ENCODE results near the gene CLIC4. TPM values are rescaled to one million over a fixed set of nuclear protein-coding genes. Genes with fewer than 3 reads are reported as not detected.

CLIC4 gene
- total RNA-seq, 1 donor from 2014 or later: 325 TPM

DNA sequence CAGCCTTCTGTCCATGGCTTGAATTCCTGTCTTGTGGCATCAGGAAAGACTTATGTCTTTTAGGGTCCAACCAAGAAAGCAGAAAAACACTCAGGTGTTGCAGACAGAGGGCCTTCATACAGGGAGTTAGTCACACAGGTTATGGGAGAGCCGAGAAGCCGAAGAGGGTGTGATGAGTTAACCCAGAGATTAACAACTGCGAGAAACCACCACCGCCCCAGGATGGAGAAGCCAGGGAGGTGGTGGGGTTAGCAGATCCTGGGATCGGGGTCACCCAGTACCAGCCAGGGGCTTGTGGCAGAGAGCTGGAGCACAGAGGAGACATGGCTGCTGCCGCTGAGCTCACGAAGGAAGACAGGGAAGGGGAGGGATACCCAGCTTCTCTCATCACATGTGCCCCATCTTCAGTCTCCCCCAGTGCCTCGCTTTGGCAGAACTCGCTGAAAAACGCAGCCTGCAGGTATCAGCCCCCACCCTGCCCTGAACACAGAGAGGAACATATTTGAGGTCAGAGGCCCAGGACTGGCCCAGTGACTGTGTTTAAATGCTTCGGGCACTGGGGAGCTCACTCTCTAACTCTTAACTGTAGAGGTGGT is 126.2 kb downstream of the CLIC4 start:
- Histone ChIP-seq H3K4me3 (no peak overlapping the region), H3K27ac (replicated peaks) (no peak overlapping the region), H3K27me3 (ENCODE audit: low read depth) (peaks cover 76% of the 10 kb centered on the region), H3K36me3 (no peaks in the 10 kb centered on the region), H3K9me3 (replicated peaks) (no peaks in the 10 kb centered on the region), H3K4me1 (no peaks in the 10 kb centered on the region)
- TF ChIP-seq, protein P1, sequence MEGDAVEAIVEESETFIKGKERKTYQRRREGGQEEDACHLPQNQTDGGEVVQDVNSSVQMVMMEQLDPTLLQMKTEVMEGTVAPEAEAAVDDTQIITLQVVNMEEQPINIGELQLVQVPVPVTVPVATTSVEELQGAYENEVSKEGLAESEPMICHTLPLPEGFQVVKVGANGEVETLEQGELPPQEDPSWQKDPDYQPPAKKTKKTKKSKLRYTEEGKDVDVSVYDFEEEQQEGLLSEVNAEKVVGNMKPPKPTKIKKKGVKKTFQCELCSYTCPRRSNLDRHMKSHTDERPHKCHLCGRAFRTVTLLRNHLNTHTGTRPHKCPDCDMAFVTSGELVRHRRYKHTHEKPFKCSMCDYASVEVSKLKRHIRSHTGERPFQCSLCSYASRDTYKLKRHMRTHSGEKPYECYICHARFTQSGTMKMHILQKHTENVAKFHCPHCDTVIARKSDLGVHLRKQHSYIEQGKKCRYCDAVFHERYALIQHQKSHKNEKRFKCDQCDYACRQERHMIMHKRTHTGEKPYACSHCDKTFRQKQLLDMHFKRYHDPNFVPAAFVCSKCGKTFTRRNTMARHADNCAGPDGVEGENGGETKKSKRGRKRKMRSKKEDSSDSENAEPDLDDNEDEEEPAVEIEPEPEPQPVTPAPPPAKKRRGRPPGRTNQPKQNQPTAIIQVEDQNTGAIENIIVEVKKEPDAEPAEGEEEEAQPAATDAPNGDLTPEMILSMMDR (IDR thresholded peaks at IDR 0.05; ENCODE audit: borderline replicate concordance): no peak
- no peak for DNase-seq
- intact Hi-C loops (cut with micrococcal nuclease): no loop called here

DNA sequence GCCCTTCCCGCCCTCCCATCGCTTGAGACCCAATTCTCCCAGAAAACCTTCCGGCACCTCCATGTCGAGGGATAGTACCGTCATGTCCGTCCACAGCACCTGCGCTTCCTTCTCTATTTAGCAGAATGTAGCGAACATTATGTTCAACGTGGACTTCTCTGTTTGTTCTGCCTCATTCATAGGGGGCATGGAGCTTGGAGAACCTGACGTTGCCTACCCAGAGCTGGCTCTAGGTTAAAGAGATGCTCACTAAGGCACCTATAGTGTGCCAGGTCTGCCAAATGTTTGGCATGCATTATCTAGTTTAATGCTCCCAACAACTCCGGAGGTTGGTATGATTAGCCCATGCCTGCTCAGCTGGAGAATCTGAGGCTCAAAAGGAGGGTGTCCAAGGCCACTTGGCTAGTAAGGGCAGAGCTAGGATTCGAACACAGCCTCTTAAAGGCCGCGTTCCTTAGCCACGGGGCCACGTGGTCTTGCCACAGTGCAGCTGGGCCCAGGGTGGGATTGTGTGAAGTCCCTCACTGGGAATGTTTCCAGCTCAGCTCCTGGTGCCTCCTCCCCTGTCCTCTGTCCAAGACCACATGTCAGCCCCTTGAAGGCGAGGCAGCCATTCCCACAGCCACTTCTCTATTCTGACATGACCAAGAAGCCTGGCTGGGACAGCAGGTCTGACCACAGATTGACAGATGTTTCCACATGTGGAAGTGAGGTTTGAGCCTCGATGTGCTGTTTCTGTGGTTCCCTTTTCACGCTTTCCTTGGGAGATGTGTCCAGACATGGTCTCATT is 127.0 kb downstream of the CLIC4 start:
- TF ChIP-seq, protein P1 (IDR thresholded peaks at IDR 0.05; ENCODE audit: borderline replicate concordance): no peak
- H3K27me3 ChIP-seq (ENCODE audit: low read depth): peaks cover 72% of the 10 kb centered on the region
- no peak for DNase-seq

DNA sequence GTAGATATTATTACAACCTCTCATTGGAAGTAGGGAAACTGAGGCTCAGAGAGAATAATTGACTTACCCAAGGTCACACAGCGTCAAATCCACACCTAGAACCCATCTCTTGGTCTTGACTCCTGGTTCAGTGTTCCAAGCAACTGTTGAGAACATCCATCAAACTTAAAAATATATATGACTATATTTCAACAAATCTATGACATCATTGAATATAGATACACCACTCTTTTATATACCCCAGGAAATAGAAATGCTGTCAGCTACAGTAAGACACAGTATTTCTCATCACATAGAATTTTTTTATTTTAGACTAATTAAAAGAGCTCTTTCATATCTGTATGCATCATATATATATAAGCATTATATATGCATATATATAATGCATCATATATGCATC is 127.9 kb downstream of the CLIC4 start:
- Histone ChIP-seq H3K4me3 (no peak overlapping the region), H3K4me1 (no peaks in the 10 kb centered on the region), H3K27ac (replicated peaks) (no peak overlapping the region), H3K9me3 (replicated peaks) (no peaks in the 10 kb centered on the region), H3K27me3 (ENCODE audit: low read depth) (peaks cover 71% of the 10 kb centered on the region), H3K36me3 (no peaks in the 10 kb centered on the region)
- no peak for DNase-seq
- intact Hi-C loops (cut with micrococcal nuclease): no loop called here
- TF ChIP-seq, protein P1 (IDR thresholded peaks at IDR 0.05; ENCODE audit: borderline replicate concordance): no peak

More for the DNA sequence above, 127.0 kb downstream of the CLIC4 start:
- H3K9me3 ChIP-seq (replicated peaks): no peaks in the 10 kb centered on the region
- H3K4me1 ChIP-seq: no peaks in the 10 kb centered on the region
- H3K27ac ChIP-seq (replicated peaks): no peak overlapping the region
- no peak overlapping the region for H3K4me3 ChIP-seq
- no peaks in the 10 kb centered on the region for H3K36me3 ChIP-seq
- intact Hi-C loops (cut with micrococcal nuclease): no loop called here

DNA sequence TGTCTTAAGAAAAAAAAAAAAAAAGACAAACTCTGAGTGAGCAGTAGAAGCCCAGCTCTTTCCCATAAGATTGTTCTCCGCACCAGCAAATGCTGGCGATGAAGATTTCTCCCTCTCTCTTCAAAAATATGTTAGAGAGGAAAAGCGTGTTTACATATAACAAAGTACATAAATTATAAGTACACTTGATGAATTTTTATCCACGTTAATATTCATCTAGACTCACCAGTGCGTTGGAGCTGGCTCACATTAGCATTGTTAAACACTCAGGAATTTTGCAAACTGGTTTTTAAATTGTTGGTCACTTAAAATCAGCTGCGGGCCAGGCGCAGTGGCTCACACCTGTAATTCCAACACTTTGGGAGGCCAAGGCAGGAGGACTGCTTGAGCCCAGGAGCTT is 128.8 kb downstream of the CLIC4 start:
- intact Hi-C loops (cut with micrococcal nuclease): no loop called here
- TF ChIP-seq, protein P1 (IDR thresholded peaks at IDR 0.05; ENCODE audit: borderline replicate concordance): no peak
- no peaks in the 10 kb centered on the region for H3K36me3 ChIP-seq
- no peak for DNase-seq
- no peaks in the 10 kb centered on the region for H3K4me1 ChIP-seq
- no peak overlapping the region for H3K27ac ChIP-seq (replicated peaks)
- H3K9me3 ChIP-seq (replicated peaks): no peaks in the 10 kb centered on the region
- peaks cover 71% of the 10 kb centered on the region for H3K27me3 ChIP-seq (ENCODE audit: low read depth)
- no peak overlapping the region for H3K4me3 ChIP-seq

DNA sequence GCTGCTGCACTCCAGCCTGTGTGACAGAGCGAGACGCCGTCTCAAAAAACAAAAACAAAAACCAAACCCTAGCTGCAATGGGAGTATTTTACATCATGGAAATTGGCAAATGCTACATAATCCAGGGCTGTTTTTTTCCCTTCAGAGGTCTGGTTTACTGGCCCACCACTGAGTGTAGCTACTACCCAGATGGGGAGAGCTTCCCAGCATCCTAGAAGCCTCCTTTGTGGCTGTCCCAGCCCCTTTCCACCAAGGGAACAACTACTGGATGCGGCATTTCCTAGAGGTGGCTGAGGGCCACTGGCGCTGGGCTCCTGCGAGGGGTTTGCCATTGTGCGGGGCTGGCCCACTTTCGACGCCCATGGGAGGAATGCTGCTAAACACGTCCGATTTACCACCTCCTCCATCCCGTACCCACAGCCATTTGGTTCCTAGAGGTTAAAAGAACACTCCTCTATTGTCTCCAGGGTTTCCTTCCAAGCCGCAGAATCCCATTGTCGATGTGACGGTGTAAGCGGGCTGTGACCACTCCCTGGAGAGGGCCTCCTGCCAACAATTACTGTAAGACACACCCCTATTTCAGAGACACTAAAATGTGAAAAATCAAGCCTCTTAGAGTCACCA is 129.5 kb downstream of the CLIC4 start:
- TF ChIP-seq, protein P1 (IDR thresholded peaks at IDR 0.05; ENCODE audit: borderline replicate concordance): no peak
- intact Hi-C loops (cut with micrococcal nuclease): no loop called here
- no peaks in the 10 kb centered on the region for H3K9me3 ChIP-seq (replicated peaks)
- no peak overlapping the region for H3K27ac ChIP-seq (replicated peaks)
- peaks cover 73% of the 10 kb centered on the region for H3K27me3 ChIP-seq (ENCODE audit: low read depth)
- H3K36me3 ChIP-seq: no peaks in the 10 kb centered on the region
- no peak for DNase-seq
- H3K4me3 ChIP-seq: no peak overlapping the region
- H3K4me1 ChIP-seq: no peaks in the 10 kb centered on the region
